Tibial artery (tissue), 4 donors: Measurements from ENCODE around the gene CORO2B.

Experiments used
- DNase-seq, 2 donors: peaks; one replicate each; pipeline ENCODE4 v3.0.0-alpha.2; 2019
- H3K27ac ChIP-seq, 2 donors: fragments of 200-600 bp; sonication (generic) in 1 of 2; 1 replicate in 1 of 2; 2 replicates in 1 of 2; pipeline ENCODE4 v1.5.1; 2018 to 2019; ENCODE audit warnings: mild to moderate bottlenecking in 1 of 2
- H3K27me3 ChIP-seq, 2 donors: fragments of 200-600 bp; sonication (generic) in 1 of 2; one replicate each; pipeline versions ENCODE4 v1.5.1 to v1.6.0; 2016 to 2019
- H3K36me3 ChIP-seq, 3 donors: fragments of 200-600 bp; sonication (generic) in 2 of 3; one replicate each; pipeline ENCODE4 v1.5.1; 2016 to 2019; ENCODE audit warnings: mild to moderate bottlenecking in 2 of 3
- H3K4me1 ChIP-seq, 4 donors: fragments of 200-600 bp; sonication (generic) in 2 of 4; 1 replicate in 3 of 4; 2 replicates in 1 of 4; pipeline ENCODE4 v1.5.1; 2016 to 2019
- H3K4me3 ChIP-seq, 2 donors: fragments of 200-600 bp; sonication (generic) in 1 of 2; 1 replicate in 1 of 2; 2 replicates in 1 of 2; pipeline ENCODE4 v1.5.1; 2018 to 2019; ENCODE audit warnings: mild to moderate bottlenecking in 2 of 2
- H3K9me3 ChIP-seq, 3 donors: fragments of 200-600 bp; sonication (generic) in 1 of 3; one replicate each; pipeline ENCODE4 v1.5.1; 2016 to 2019
- intact Hi-C: fragments of 100-400 bp; cut with DNase I; formaldehyde crosslinking; loops from one replicate; pipeline ENCODE4 v1.15.0; 2023; ENCODE audit warnings: low total_unique reads
- TF ChIP-seq, protein P1 (sequence below), 2 experiments: fragments of 200-600 bp in 1 of 2; fragments of 450-650 bp in 1 of 2; IDR thresholded peaks; one replicate each; pipeline ENCODE4 v1.5.1; 2017 to 2019; ENCODE audit warnings: antibody characterized with exemption in 2 of 2, mild to moderate bottlenecking in 1 of 2, moderate library complexity in 1 of 2

CORO2B gene

DNA sequence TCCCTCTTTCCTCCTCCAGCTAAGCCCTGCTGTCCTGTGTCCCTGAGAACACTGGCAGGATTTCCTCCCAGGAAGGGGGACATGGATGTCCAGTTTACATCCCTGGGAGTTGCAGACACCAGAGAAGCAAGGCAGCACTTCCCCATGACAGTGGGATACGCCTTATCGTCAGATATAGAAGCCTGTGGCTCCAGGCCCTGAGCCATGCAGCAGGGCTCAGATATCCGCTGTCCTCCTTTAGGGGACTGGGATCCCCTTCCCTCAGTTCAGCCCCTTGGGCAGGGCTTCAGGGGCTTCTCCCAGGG, 16.4 kb downstream of the CORO2B start:
- Histone ChIP-seq H3K36me3 (no peaks in the 10 kb centered on the region), H3K4me1 (peaks cover 0 to 26% (median 12%) of the 10 kb centered on the region in 4 donors), H3K27ac (no peak overlapping the region), H3K27me3 (peaks cover 0 to 4% of the 10 kb centered on the region in 2 donors), H3K4me3 (no peak overlapping the region), H3K9me3 (no peaks in the 10 kb centered on the region)
- no peak for DNase-seq
- TF ChIP-seq, protein P1, sequence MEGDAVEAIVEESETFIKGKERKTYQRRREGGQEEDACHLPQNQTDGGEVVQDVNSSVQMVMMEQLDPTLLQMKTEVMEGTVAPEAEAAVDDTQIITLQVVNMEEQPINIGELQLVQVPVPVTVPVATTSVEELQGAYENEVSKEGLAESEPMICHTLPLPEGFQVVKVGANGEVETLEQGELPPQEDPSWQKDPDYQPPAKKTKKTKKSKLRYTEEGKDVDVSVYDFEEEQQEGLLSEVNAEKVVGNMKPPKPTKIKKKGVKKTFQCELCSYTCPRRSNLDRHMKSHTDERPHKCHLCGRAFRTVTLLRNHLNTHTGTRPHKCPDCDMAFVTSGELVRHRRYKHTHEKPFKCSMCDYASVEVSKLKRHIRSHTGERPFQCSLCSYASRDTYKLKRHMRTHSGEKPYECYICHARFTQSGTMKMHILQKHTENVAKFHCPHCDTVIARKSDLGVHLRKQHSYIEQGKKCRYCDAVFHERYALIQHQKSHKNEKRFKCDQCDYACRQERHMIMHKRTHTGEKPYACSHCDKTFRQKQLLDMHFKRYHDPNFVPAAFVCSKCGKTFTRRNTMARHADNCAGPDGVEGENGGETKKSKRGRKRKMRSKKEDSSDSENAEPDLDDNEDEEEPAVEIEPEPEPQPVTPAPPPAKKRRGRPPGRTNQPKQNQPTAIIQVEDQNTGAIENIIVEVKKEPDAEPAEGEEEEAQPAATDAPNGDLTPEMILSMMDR (IDR thresholded peaks at IDR 0.05) = no peak
- intact Hi-C loops = no loop called here

DNA sequence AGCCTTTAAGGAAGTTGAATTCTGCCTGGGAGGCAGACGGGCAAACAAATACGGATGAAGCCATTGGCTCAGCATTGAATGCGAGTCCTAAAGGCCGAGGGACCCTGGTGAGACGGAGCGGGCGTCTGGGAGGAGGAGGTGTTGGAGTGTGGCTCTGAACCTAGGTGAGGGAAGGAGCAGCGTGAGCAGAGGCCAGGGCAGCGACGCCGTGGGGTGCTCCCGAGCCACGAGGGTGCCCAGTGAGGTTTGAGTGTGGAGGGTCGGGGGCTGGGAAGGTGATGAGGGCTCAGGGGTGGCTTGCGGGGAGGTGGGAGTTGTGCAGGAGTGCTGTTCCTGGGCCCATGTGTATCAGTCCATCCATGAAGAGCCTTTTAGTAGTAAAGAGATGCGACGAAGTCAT, 17.0 kb downstream of the CORO2B start:
- Histone ChIP-seq H3K4me1 (peaks cover 0 to 23% (median 9%) of the 10 kb centered on the region in 4 donors), H3K27me3 (peaks cover 0 to 4% of the 10 kb centered on the region in 2 donors), H3K9me3 (no peaks in the 10 kb centered on the region), H3K4me3 (no peak overlapping the region), H3K36me3 (no peaks in the 10 kb centered on the region), H3K27ac (no peak overlapping the region)
- TF ChIP-seq, protein P1 (IDR thresholded peaks at IDR 0.05) = no peak
- DNase-seq = no peak
- intact Hi-C loops = no loop called here

DNA sequence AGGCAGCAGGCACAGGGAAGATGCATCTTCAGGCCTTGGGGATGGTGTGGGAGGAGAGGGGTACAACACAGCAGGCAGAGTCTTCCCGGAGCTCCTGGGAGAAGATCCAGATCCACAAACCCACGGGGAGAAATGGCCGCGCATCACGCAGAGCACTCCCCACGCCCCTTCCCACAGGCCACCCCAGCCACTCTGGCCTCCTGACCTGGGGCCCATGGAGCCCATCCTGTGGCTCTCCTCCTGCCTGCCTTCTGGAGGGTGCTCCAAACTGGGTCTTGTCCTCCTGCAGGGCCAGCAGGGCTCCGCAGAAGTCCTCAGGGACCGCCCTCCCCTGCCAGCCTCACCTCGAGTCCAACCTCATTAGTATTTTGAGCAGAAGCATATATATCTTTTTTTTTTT, 17.9 kb downstream of the CORO2B start:
- TF ChIP-seq, protein P1 (IDR thresholded peaks at IDR 0.05) = no peak
- peaks cover 0 to 2% of the 10 kb centered on the region in 2 donors for H3K27me3 ChIP-seq
- intact Hi-C loops = no loop called here
- no peak overlapping the region for H3K27ac ChIP-seq
- no peaks in the 10 kb centered on the region for H3K36me3 ChIP-seq
- DNase-seq = no peak
- peaks cover 0 to 20% (median 9%) of the 10 kb centered on the region in 4 donors for H3K4me1 ChIP-seq
- no peaks in the 10 kb centered on the region for H3K9me3 ChIP-seq
- H3K4me3 ChIP-seq = no peak overlapping the region

DNA sequence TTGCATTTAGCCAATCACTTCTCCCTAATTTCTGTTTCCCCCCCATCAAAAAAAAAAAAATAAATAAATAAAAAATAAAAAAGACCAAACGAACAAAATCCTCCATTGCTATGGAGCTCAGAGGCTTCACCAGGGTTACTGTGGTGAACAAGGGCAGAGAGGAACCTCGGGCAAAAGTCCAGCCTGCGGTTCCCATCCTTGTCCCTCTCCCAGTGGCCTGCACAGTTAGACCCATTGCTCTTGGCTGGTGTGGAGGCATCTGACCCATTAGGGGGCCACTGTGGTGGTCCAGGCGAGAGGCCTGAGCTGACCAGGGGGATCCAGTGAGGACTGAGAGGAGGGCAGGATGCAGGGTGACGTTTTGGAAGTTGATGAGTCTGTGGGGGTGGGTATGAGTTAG, 18.8 kb downstream of the CORO2B start:
- TF ChIP-seq, protein P1 (IDR thresholded peaks at IDR 0.05) = no peak
- Histone ChIP-seq H3K9me3 (no peaks in the 10 kb centered on the region), H3K27me3 (no peaks in the 10 kb centered on the region), H3K27ac (no peak overlapping the region), H3K36me3 (no peaks in the 10 kb centered on the region), H3K4me1 (peaks cover 0 to 20% (median 9%) of the 10 kb centered on the region in 4 donors), H3K4me3 (no peak overlapping the region)
- no peak for DNase-seq
- intact Hi-C loops = no loop called here

DNA sequence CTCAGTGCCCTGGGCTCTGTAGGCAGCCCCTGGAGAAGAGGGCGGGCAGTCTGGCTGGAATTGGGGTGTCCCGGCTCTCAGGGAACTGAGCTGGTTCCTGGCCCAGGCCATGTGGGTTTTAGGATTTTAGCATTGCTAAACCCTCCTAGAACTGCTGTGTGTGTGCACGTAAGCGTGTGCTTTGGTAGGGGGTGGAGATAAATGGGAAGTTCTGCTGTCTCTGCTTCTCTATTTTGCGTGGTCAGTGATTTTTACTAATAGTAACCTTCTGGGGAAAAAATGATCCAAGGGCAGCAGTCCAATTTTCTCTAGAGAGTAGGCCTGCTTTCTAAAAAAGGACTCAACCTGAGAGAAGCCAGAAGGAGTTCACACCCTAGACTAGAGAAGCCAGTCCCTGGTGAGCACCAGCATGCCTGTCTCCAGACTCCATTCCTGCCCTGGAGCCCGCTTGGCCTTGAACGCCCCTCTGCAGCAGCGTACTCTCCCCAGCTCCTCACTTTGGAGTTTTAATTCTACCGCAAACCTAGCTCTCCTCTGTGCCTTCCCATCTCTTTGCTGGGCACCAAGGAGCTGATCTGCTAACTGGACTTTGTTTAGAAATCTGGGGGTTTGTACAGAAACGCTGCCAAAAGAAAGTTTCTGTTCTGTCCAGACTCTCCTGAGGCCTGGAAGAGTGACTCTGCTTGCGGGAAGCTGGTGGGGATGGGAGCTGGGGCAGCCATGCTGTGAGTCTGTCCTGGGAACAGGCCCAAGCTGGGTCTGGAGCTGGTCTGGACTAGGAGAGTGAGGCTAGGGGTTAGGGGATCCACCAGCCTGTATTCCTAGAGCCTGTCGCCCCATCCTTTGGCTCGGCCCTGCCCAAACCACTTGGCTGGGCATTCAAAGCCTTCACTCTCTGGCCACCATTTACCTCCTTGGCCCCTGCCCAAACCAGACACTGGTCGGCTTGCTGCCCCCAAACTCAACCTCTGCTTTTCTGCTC, 19.7 kb downstream of the CORO2B start:
- Histone ChIP-seq H3K4me3 (no peak overlapping the region), H3K4me1 (peaks cover 0 to 20% (median 9%) of the 10 kb centered on the region in 4 donors), H3K36me3 (no peaks in the 10 kb centered on the region), H3K27ac (no peak overlapping the region), H3K27me3 (no peaks in the 10 kb centered on the region), H3K9me3 (no peaks in the 10 kb centered on the region)
- TF ChIP-seq, protein P1 (IDR thresholded peaks at IDR 0.05) = no peak
- intact Hi-C loops = no loop called here
- DNase-seq = no peak
